HCT116 (cell line): Measurements from ENCODE around the gene RIT2. TPM values are rescaled to one million over a fixed set of nuclear protein-coding genes. Genes with fewer than 3 reads are reported as not detected.

ENCODE experiments used
- ATAC-seq: fragments of 200-7000 bp; cut with Tn5 transposase; 2 replicates; pipeline ENCODE4 v1.9.1; 2020; ENCODE audit warnings: mild to moderate bottlenecking, moderate library complexity
- BruUV-seq: library from RNA; stranded (reverse); fragments of 400-500 nt; replicated peaks from 2 replicates; lab custom pipeline; 2021; lab: Mats Ljungman, UMichigan
- CTCF ChIA-PET: fragments of 300-600 bp; sonication (Branson Sonifier 250); formaldehyde crosslinking; loops from one replicate; lab custom pipeline; 2021; ENCODE audit warnings: antibody characterized with exemption; lab: Charles Lee
- POLR2A ChIA-PET: fragments of 300-600, 350-600 bp; sonication (Branson Sonifier 250); formaldehyde crosslinking; loops from one replicate; lab custom pipeline; 2021; ENCODE audit warnings: antibody characterized with exemption; lab: Charles Lee
- RAD21 ChIA-PET, 2 experiments: fragments of 300-600 bp; sonication (Branson Sonifier 250); formaldehyde crosslinking; loops; one replicate each; lab custom pipeline; 2023; ENCODE audit warnings: low total read pairs in 2 of 2; ENCODE audit not compliant: uncharacterized antibody in 2 of 2, unreplicated experiment in 2 of 2, low non-redundant PET in 1 of 2; lab: Charles Lee
- DNase-seq: peaks from one replicate; pipeline ENCODE4 v3.0.0-alpha.2; 2010; ENCODE audit warnings: low read depth, low spot score
- H2AFZ ChIP-seq: fragments of 200-600 bp; shearing (Covaris generic), sonication (generic); 2 replicates; pipeline ENCODE4 v1.6.1; 2017; ENCODE audit warnings: low read depth, mixed run types, mixed read lengths, antibody characterized with exemption, low read length; ENCODE audit not compliant: poor library complexity, severe bottlenecking
- H3K27ac ChIP-seq: 2 replicates; pipeline ENCODE4 v1.5.1; 2012; ENCODE audit warnings: low read depth, low read length
- H3K27me3 ChIP-seq: fragments of 200-600 bp; sonication (generic); 2 replicates; pipeline ENCODE4 v1.6.1; 2016; ENCODE audit warnings: mixed run types, low read length, mixed read lengths; ENCODE audit not compliant: insufficient read depth
- H3K36me3 ChIP-seq, 2 experiments: fragments of 200-500 bp in 1 of 2; fragments of 200-600 bp in 1 of 2; sonication (Bioruptor generic) in 1 of 2; sonication (generic) in 1 of 2; 2 replicates each; pipeline versions ENCODE4 v1.5.1 to v1.6.1; 2014 to 2016; ENCODE audit warnings: low read length in 2 of 2, inconsistent platforms in 1 of 2, mixed read lengths in 1 of 2, mixed run types in 1 of 2; ENCODE audit not compliant: insufficient read depth in 2 of 2, control insufficient read depth in 1 of 2
- H3K4me1 ChIP-seq, 2 experiments: fragments of 200-600 bp in 1 of 2; sonication (generic) in 1 of 2; 2 replicates each; pipeline versions ENCODE4 v1.5.1 to v1.6.1; 2012 to 2017; ENCODE audit warnings: low read length in 2 of 2, inconsistent platforms in 1 of 2, mild to moderate bottlenecking in 1 of 2, mixed read lengths in 1 of 2, mixed run types in 1 of 2, moderate library complexity in 1 of 2; ENCODE audit not compliant: insufficient read depth in 2 of 2, control insufficient read depth in 1 of 2
- H3K4me2 ChIP-seq: fragments of 200-600 bp; sonication (generic); 2 replicates; pipeline ENCODE4 v1.6.1; 2017; ENCODE audit warnings: mixed run types, low read length, mixed read lengths
- H3K4me3 ChIP-seq, 2 experiments: fragments of 200-600 bp in 1 of 2; sonication (generic) in 1 of 2; replicated peaks in 1 of 2; 2 replicates each; pipeline ENCODE4 v1.5.1; 2011 to 2016; ENCODE audit warnings: low read length in 2 of 2, control low read depth in 1 of 2, low read depth in 1 of 2, mild to moderate bottlenecking in 1 of 2, mixed read lengths in 1 of 2, mixed run types in 1 of 2
- H3K79me2 ChIP-seq: fragments of 200-600 bp; sonication (generic); 2 replicates; pipeline ENCODE4 v1.6.1; 2017; ENCODE audit warnings: mild to moderate bottlenecking, mixed run types, low read length, moderate library complexity, mixed read lengths; ENCODE audit not compliant: insufficient read depth
- H3K9ac ChIP-seq: fragments of 200-600 bp; sonication (generic); 2 replicates; pipeline ENCODE4 v1.6.1; 2016; ENCODE audit warnings: low read length, mixed read lengths
- H3K9me2 ChIP-seq: fragments of 200-600 bp; sonication (generic), shearing (Covaris generic); 2 replicates; pipeline ENCODE4 v1.6.1; 2017; ENCODE audit warnings: mixed run types, mild to moderate bottlenecking, moderate library complexity; ENCODE audit not compliant: insufficient read depth
- H3K9me3 ChIP-seq, 2 experiments: fragments of 200-500 bp in 1 of 2; fragments of 200-600 bp in 1 of 2; sonication (Bioruptor generic) in 1 of 2; sonication (generic) in 1 of 2; 2 replicates each; pipeline ENCODE4 v1.6.1; 2014 to 2017; ENCODE audit warnings: low read length in 2 of 2, mixed read lengths in 2 of 2, inconsistent platforms in 1 of 2, low read depth in 1 of 2, mild to moderate bottlenecking in 1 of 2, mixed run types in 1 of 2, moderate library complexity in 1 of 2; ENCODE audit not compliant: control insufficient read depth in 1 of 2, insufficient read depth in 1 of 2
- H4K20me1 ChIP-seq: fragments of 200-600 bp; sonication (generic), shearing (Covaris generic); 2 replicates; pipeline ENCODE4 v1.6.1; 2017; ENCODE audit warnings: mixed run types, mild to moderate bottlenecking, moderate library complexity; ENCODE audit not compliant: insufficient read depth
- ATF3 ChIP-seq: IDR thresholded peaks from 2 replicates; pipeline ENCODE4 v1.6.1; 2012
- CEBPB ChIP-seq: IDR thresholded peaks from 2 replicates; pipeline ENCODE4 v1.6.1; 2012; ENCODE audit warnings: low read depth
- CTCF ChIP-seq, 3 experiments: fragments of 200-600 bp in 1 of 3; sonication (generic) in 1 of 3; IDR thresholded peaks in 2 of 3; conservative IDR thresholded peaks in 1 of 3; 2 replicates each; pipeline ENCODE4 v1.5.1; 2012 to 2017; ENCODE audit warnings: low read depth in 2 of 3, low read length in 2 of 3, antibody characterized with exemption in 1 of 3, borderline replicate concordance in 1 of 3, control low read depth in 1 of 3, mild to moderate bottlenecking in 1 of 3, mixed read lengths in 1 of 3, mixed run types in 1 of 3, moderate library complexity in 1 of 3; ENCODE audit not compliant: insufficient read depth in 1 of 3
- FOSL1 ChIP-seq: IDR thresholded peaks from 2 replicates; pipeline ENCODE4 v1.6.1; 2012; ENCODE audit warnings: low read depth
- SRF ChIP-seq: IDR thresholded peaks from 2 replicates; pipeline ENCODE4 v1.6.1; 2012; ENCODE audit warnings: low read depth
- ZFX ChIP-seq: fragments of 450-650 bp; IDR thresholded peaks from 2 replicates; pipeline ENCODE4 v1.6.1; 2017
- ZNF274 ChIP-seq: fragments of 200-500 bp; sonication (Bioruptor generic); IDR thresholded peaks from 2 replicates; pipeline ENCODE4 v1.6.1; 2014; ENCODE audit warnings: mild to moderate bottlenecking, low read depth, low read length, inconsistent platforms
- intact Hi-C: fragments of 100-400 bp; cut with micrococcal nuclease; formaldehyde crosslinking; loops from 2 replicates; pipeline ENCODE4 v1.10.0; 2022
- total RNA-seq: library from RNA; stranded (reverse); gene quantifications from one replicate; pipeline ENCODE4 v1.2.1, GENCODE V29; 2021; ENCODE audit not compliant: unreplicated experiment
- TF ChIP-seq, protein P1 (sequence below): IDR thresholded peaks from 2 replicates; pipeline ENCODE4 v1.6.1; 2011; ENCODE audit warnings: mild to moderate bottlenecking, low read length, moderate library complexity; ENCODE audit not compliant: insufficient replicate concordance; ENCODE audit errors: extremely low read depth

Gene RIT2
- total RNA-seq, 1 experiment from 2014 or later: not detected

DNA sequence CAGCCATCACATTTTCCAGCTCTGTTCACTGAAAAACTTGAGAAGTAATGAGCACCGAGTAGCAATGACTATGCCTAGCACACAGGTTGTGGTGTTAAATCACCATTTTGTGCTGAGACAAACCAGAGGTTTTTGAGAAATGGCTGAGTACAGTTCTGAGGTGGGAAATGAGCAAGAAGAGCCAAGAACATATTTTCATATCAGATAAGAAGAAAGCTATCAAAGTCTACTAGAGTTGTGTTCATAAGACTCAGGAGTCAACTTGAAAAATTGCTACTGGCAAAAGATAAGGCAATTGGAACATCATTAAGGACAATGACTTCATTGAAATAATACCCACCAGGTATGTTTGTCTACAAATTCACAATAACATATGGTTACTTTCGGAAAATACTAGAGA, 108.1 kb downstream of the RIT2 start:
- DNase-seq (no peak), ATAC-seq (no peak)
- ChIA-PET POLR2A (no interaction called here), RAD21 (no interaction called here), CTCF (no interaction called here)
- Histone ChIP-seq H3K9me2 (no peaks in the 10 kb centered on the region), H3K27ac (no peak overlapping the region), H4K20me1 (no peaks in the 10 kb centered on the region), H3K27me3 (no peaks in the 10 kb centered on the region), H2AFZ (no peak overlapping the region), H3K4me3 (no peak overlapping the region), H3K79me2 (no peaks in the 10 kb centered on the region), H3K9ac (no peak overlapping the region), H3K4me2 (no peak overlapping the region), H3K9me3 (peaks cover 7 to 14% of the 10 kb centered on the region in 2 experiments; a peak in 2 of 4 replicates), H3K4me1 (no peaks in the 10 kb centered on the region), H3K36me3 (no peaks in the 10 kb centered on the region)
- BruUV-seq: no TSS peak
- intact Hi-C loops: no loop called here
- no peak for TF ChIP-seq ATF3

DNA sequence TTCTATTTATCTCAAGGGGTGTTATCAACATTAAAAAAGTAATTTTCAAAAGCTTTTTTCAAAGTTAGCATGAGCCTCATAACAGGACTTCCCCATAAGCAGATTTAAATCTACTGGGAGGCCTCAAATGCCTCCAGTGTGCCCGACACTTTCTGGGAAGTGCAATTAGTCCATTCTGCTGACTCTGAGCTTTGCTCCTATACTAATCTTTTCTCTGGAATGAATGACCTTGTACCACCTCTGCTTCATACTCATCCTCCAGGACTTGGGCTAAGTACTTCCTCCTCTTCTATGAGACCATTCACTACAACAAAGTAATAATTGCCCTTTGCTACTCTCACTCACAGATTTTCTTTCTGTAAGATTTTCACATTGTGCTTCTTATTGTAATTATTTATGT, 111.1 kb downstream of the RIT2 start:
- Histone ChIP-seq H3K9me3 (peaks cover 7 to 15% of the 10 kb centered on the region in 2 experiments; a peak in 2 of 4 replicates), H3K9me2 (no peaks in the 10 kb centered on the region), H3K4me1 (no peaks in the 10 kb centered on the region), H3K79me2 (no peaks in the 10 kb centered on the region), H3K36me3 (no peaks in the 10 kb centered on the region), H3K27me3 (no peaks in the 10 kb centered on the region), H3K9ac (no peak overlapping the region), H3K27ac (no peak overlapping the region), H4K20me1 (no peaks in the 10 kb centered on the region), H3K4me2 (no peak overlapping the region), H3K4me3 (no peak overlapping the region), H2AFZ (no peak overlapping the region)
- RAD21 ChIA-PET: no interaction called here
- TF ChIP-seq FOSL1: no peak
- no peak for TF ChIP-seq ZNF274
- TF ChIP-seq, protein P1, sequence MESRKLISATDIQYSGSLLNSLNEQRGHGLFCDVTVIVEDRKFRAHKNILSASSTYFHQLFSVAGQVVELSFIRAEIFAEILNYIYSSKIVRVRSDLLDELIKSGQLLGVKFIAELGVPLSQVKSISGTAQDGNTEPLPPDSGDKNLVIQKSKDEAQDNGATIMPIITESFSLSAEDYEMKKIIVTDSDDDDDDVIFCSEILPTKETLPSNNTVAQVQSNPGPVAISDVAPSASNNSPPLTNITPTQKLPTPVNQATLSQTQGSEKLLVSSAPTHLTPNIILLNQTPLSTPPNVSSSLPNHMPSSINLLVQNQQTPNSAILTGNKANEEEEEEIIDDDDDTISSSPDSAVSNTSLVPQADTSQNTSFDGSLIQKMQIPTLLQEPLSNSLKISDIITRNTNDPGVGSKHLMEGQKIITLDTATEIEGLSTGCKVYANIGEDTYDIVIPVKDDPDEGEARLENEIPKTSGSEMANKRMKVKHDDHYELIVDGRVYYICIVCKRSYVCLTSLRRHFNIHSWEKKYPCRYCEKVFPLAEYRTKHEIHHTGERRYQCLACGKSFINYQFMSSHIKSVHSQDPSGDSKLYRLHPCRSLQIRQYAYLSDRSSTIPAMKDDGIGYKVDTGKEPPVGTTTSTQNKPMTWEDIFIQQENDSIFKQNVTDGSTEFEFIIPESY: no peak
- TF ChIP-seq CTCF (IDR thresholded peaks at IDR 0.05 in 2 of 3, conservative IDR thresholded peaks at IDR 0.05 in 1 of 3; ENCODE audit: borderline replicate concordance in 1 of 3, insufficient read depth in 1 of 3, low read depth in 2 of 3, low read length in 2 of 3): no peak
- no peak for TF ChIP-seq CEBPB
- no peak for TF ChIP-seq SRF
- no peak for TF ChIP-seq ZFX
- intact Hi-C loops: no loop called here
- no peak for ATAC-seq
- BruUV-seq: no TSS peak
- CTCF ChIA-PET: no interaction called here
- DNase-seq: no peak
- POLR2A ChIA-PET: no interaction called here
